GM18520 (cell line): ENCODE data around the gene TCAF2.
"Not testable (repeated sequence)": the region's sequence is repeated elsewhere in the genome, so short reads cannot be mapped to it uniquely, and the experiment has no call there.

Experiments used
- ATAC-seq: cut with Tn5 transposase; IDR thresholded peaks from one replicate; pipeline ENCODE4 v1.9.1; 2021; ENCODE audit not compliant: unreplicated experiment

TCAF2 gene

GRCh38 chr7:143620646-143621045 is at the start of gene TCAF2:
TCAF2 (plus strand) TSS chr7:143620974.
- peak; percentile 68 for ATAC-seq

DNA sequence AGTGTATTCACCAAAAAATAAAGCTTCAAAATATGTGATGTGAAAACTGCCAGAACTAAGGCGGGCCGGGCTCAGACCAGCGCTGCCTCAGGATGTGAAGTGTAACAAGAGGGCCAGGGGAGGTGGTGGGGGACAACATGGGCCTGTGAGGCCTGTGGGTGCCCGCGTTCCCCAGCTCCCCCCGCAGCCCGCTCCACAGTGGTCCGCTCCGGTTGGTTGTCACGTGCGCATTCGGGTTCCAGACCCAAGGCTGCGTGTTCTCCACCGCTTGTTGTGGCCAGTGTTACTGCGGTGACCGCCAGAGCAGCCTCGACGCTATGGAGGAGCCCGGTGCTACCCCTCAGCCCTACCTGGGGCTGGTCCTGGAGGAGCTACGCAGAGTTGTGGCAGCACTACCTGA is 49.3 kb upstream of the TCAF2 start, which contains the start of gene CTAGE15:
TSS of gene CTAGE15 (plus strand) at position 301 of the 400 bp plus-strand sequence. CDS start at position 318, 17 bp downstream.
- not testable (repeated sequence) for ATAC-seq

DNA sequence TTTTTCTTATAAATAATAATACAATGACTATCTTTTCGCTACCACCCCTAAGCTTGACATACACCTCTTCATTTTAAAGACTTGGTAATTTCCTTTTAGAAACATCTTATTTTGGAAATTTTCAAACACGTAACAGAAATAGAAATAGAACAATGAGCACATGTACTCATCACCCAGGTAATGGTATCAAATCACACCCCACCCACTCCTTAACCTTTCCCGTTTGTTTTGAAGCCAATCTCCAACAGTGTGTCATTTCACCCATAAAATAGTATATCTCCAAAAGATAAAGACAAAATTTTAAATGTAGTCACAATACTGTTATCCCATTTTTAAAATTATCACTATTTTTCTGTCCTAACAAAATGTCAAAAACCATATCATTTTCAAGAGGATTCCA is 32.6 kb upstream of the TCAF2 start:
- not testable (repeated sequence) for ATAC-seq

GRCh38 chr7:143589897-143590296 is 30.9 kb upstream of the TCAF2 start:
- not testable (repeated sequence) for ATAC-seq

- ATAC-seq, result not testable (repeated sequence)
Observed at GRCh38 chr7:143598086-143598485, 22.7 kb upstream of the TCAF2 start.

- not testable (repeated sequence) for ATAC-seq
Observed at GRCh38 chr7:143603549-143603948, 17.2 kb upstream of the TCAF2 start.

DNA sequence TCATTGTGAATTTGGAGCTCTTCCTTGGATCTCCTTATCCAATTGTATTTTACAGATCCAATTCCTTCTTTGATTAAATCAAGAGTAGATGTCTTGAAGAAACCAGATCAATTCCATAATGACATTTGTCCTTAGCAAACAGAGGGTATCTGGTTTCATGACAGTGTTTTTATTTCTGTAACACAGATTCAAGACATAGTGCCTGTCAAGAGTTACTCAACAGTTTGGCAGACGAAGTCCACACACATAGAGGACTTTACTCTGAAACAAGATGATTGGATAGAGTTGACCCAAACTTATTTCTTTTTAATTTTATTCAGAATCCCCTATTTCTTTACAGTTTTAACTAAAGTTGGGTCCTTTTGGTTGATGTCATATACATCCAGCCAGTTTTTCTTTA is 14.7 kb upstream of the TCAF2 start:
- ATAC-seq, result not testable (repeated sequence)

DNA sequence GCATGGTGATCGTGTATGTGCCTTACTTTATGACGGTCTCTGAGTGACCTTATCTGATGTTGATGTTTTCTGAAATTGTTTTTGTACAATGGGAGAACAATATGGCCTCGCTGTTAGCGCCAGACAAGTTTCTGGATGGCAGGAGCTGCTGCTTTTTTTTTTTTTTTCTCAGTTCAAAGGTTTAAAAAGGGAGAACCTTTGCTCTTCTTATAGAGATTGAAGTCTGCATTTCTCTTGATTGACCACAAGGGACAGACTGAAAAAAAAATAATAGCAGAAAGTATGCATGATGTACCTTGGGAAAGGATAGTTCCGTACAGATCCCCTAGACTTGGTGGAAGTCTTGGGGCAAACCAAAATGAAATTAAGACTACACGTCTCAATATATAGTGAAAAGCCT is 5.2 kb upstream of the TCAF2 start:
- ATAC-seq, result not testable (repeated sequence)

GRCh38 chr7:143617204-143617603 is 3.6 kb upstream of the TCAF2 start:
- ATAC-seq, result not testable (repeated sequence)

GRCh38 chr7:143620058-143620457 is 716 bp upstream of the TCAF2 start:
- ATAC-seq, result not testable (repeated sequence)

GRCh38 chr7:143621175-143621574 is 401 bp downstream of the TCAF2 start:
- peak; percentile 29 for ATAC-seq

DNA sequence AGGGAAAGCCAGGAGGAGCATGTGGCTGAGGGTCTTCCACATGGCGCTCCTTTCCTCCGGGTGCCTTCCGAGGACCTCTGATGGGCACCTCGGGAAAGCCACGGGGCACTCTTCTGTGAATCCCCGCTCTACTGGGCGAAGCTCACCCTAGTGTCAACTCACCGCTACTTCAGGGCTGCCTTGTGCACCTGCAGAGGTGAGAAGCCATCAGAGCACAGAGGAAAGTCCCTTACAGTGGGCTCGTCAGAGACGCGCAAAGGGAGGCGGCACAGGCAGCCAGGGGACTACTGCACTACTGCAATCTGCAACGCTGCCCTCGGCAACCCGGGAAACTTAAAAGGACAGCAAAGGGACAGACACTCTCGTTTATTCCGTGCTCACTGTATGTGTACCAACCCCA is 1.4 kb downstream of the TCAF2 start:
- ATAC-seq, result peak; percentile 35

GRCh38 chr7:143630653-143631052 is 9.9 kb downstream of the TCAF2 start:
- ATAC-seq, result not testable (repeated sequence)

DNA sequence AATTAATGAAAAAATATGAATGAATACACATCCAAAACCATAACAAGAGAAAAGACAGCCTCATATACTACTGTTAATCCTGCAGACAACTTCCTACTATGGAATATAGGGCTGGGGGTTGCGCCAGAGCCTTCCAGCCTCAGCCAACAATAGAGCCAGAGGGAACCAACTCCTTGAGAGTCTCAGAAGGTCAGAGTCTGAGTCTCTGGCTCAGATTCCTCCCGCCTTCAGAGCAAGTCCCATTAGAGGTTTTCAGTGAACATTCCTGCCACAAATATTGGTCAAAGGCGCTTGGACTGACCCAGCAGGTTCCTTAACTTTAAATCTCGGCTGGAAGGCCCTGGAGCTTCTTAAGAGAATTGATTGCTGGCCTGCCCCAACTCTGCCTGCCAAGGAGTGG is 11.7 kb downstream of the TCAF2 start:
- ATAC-seq, result not testable (repeated sequence)

GRCh38 chr7:143633013-143633618 is 12.3 kb downstream of the TCAF2 start:
- ATAC-seq, result not testable (repeated sequence)

DNA sequence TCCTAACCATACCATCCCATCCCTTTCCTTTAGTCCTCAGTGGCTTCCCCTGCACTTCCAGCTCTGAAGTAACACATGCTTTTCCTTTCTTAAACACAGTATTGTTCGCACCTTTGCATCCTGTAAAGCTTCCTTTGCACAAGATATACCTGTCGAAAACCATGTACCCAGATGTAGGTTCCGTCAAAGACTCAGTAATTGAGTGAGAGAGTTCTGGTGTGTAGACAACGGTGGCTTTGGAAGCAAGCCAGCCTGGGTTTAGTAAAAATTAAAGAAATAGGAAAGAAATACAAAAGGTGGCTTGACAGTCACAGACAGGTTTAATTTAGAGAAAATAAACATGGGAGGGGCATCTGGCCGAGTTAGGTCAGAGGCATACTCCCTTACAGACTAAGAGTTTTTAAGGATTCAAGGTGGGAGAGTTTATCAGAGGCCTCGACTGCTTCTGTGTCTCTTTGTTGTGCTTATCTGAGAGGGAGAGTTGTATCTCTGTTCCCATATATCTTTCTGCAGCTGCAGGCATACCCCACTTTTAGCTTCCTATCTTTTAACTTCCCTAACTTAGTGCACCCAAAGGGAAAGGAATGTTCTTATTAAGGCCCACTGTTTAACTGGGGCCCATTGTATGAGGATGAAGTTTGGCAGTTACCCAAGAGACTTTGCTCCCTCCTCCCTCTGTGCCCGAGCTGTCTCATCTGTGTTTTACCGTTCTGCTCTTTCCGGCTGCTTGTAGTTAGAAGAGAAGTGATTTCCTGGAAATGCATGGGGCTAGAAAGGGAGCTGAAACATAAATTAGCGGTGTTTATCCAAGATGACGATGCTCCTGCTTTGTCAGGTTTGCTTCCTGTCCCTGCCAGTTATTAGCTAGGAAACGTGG is 14.8 kb downstream of the TCAF2 start:
- not testable (repeated sequence) for ATAC-seq

DNA sequence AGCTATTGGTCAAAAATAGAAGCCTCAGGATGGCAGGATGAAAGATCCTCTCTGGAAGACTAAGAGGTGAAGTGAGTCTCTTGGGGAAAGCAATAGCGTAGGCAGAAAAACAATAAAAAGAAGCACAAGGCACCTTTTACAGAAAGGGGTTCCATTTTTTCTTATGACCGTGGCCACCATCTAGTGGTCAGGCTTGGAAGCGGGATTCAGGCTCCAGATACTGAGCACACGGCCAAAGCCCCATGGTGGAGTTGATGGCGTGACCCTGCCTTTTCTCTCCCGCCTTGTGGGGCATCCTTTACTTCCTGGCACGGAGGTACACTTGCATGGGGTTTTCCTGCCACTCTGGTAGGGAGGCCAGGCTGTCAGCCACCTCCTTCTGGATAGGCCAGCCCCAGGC is 18.6 kb downstream of the TCAF2 start:
- not testable (repeated sequence) for ATAC-seq

DNA sequence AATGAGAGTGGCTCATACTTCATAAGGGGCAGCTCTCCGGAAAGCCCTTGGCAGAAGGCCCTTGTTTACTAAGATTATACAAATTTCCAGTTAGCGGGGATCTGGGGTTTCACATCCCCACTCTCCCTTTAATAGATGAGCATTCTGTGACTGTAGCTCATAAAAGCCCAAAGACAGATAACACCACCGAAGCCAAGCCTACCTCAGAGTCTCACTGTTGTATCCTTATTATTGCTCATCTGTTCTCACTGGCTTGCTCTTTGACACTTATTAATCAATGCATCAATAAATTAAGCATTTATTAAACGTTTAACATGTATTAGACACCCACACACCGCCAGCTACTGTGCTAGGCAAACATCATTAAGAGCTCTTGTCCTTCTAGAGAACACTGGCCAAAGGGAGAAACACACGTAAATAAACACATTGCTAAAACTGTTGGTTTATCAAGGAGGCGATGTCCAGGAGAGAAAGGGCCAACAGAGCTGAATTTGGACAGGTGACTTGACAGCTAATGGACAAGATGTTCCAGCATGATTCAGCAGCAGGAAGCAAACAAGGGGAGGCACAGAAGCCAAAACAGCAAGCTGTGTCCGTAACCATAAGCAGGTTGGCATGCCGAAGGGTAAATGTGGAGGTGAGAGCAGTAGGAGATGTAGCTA is 19.9 kb downstream of the TCAF2 start:
- not testable (repeated sequence) for ATAC-seq

GRCh38 chr7:143646598-143646997 is 25.8 kb downstream of the TCAF2 start:
- ATAC-seq, result not testable (repeated sequence)

- ATAC-seq, result not testable (repeated sequence)
Observed at GRCh38 chr7:143649902-143650301, 29.1 kb downstream of the TCAF2 start.

- not testable (repeated sequence) for ATAC-seq
Observed at GRCh38 chr7:143650447-143650846, 29.7 kb downstream of the TCAF2 start.
